Kidney epithelial cell (primary cell): Measurements from ENCODE around the gene CDH8. TPM values are rescaled to one million over a fixed set of nuclear protein-coding genes. Genes with fewer than 3 reads are reported as not detected.

ENCODE experiments used
- DNase-seq: peaks from one replicate; pipeline ENCODE4 v3.0.0-alpha.2; 2010; ENCODE audit warnings: low read depth
- H3K27me3 ChIP-seq: 2 replicates; pipeline ENCODE4 v1.6.0; 2011; ENCODE audit warnings: low read length; ENCODE audit not compliant: control insufficient read depth, insufficient read depth
- H3K36me3 ChIP-seq: 2 replicates; pipeline ENCODE4 v1.5.1; 2011; ENCODE audit warnings: low read length; ENCODE audit not compliant: control insufficient read depth, insufficient read depth
- H3K4me3 ChIP-seq: 2 replicates; pipeline ENCODE4 v1.5.1; 2011; ENCODE audit warnings: low read depth, mild to moderate bottlenecking, control low read depth, low read length
- CTCF ChIP-seq: IDR thresholded peaks from 2 replicates; pipeline ENCODE4 v1.5.1; 2011; ENCODE audit warnings: mild to moderate bottlenecking, moderate library complexity, low read length, control low read depth, inconsistent platforms; ENCODE audit not compliant: insufficient read depth, poor library complexity, severe bottlenecking
- total RNA-seq: library from RNA; depleted of rRNA; stranded (reverse); fragments of >200 nt; gene quantifications from 2 replicates; pipeline ENCODE4 v1.2.3, GENCODE V29; 2015

CDH8 gene
- total RNA-seq, 1 donor from 2014 or later = 0.92 TPM

GRCh38 chr16:61836804-61837393 lies 199.3 kb downstream of the CDH8 start:
- TF ChIP-seq CTCF = no peak
- Histone ChIP-seq H3K27me3 (no peaks in the 10 kb centered on the region), H3K36me3 (no peaks in the 10 kb centered on the region), H3K4me3 (no peak overlapping the region)
- no peak for DNase-seq

- no peaks in the 10 kb centered on the region for H3K36me3 ChIP-seq
- no peak for DNase-seq
- no peak overlapping the region for H3K4me3 ChIP-seq
- H3K27me3 ChIP-seq = no peaks in the 10 kb centered on the region
- no peak for TF ChIP-seq CTCF
Measured at GRCh38 chr16:61834082-61834481, 202.2 kb downstream of the CDH8 start.

GRCh38 chr16:61831351-61831917 lies 204.8 kb downstream of the CDH8 start:
- H3K36me3 ChIP-seq = no peaks in the 10 kb centered on the region
- TF ChIP-seq CTCF = no peak
- DNase-seq = no peak
- H3K27me3 ChIP-seq = no peaks in the 10 kb centered on the region
- no peak overlapping the region for H3K4me3 ChIP-seq

GRCh38 chr16:61829631-61830030 lies 206.6 kb downstream of the CDH8 start:
- Histone ChIP-seq H3K27me3 (no peaks in the 10 kb centered on the region), H3K36me3 (no peaks in the 10 kb centered on the region), H3K4me3 (no peak overlapping the region)
- no peak for DNase-seq
- no peak for TF ChIP-seq CTCF

GRCh38 chr16:61823326-61823725 lies 212.9 kb downstream of the CDH8 start:
- Histone ChIP-seq H3K4me3 (no peak overlapping the region), H3K36me3 (no peaks in the 10 kb centered on the region), H3K27me3 (no peaks in the 10 kb centered on the region)
- no peak for DNase-seq
- TF ChIP-seq CTCF = no peak

- H3K36me3 ChIP-seq = no peaks in the 10 kb centered on the region
- no peak overlapping the region for H3K4me3 ChIP-seq
- TF ChIP-seq CTCF = no peak
- no peak for DNase-seq
- H3K27me3 ChIP-seq = no peaks in the 10 kb centered on the region
Measured at GRCh38 chr16:61820820-61821219, 215.4 kb downstream of the CDH8 start.
